NCI-H2107 treated with DMSO at 0.1 percent for 48 hours (cell line): ENCODE data around the gene ZDHHC24.
"Not testable (repeated sequence)": the region's sequence is repeated elsewhere in the genome, so short reads cannot be mapped to it uniquely, and the experiment has no call there.

ENCODE experiments used
- DNase-seq: peaks from one replicate; lab custom pipeline; 2025; ENCODE audit not compliant: unreplicated experiment; lab: John Stamatoyannopoulos, UW

ZDHHC24 gene

GRCh38 chr11:66545701-66546367 lies at the start of gene ZDHHC24:
ZDHHC24 (minus strand) TSS chr11:66546048; CDS start chr11:66546003, 45 bp downstream.
- DNase-seq: peak; percentile 88

GRCh38 chr11:66595245-66595904 lies 49.5 kb upstream of the ZDHHC24 start:
- no peak for DNase-seq

- DNase-seq: no peak
Observed at GRCh38 chr11:66593650-66594049, 47.8 kb upstream of the ZDHHC24 start.

GRCh38 chr11:66593303-66593635 lies 47.4 kb upstream of the ZDHHC24 start:
- DNase-seq: no peak

- peak; percentile 80 for DNase-seq
Observed at GRCh38 chr11:66592457-66593302, 46.8 kb upstream of the ZDHHC24 start, which contains the start of the genes CCDC87 and CCS. CCDC87 (minus strand) TSS chr11:66593063; CDS start chr11:66593015, 48 bp downstream. CCS (plus strand) TSS chr11:66593185; CDS start chr11:66593262, 77 bp downstream.

- no peak for DNase-seq
Observed at GRCh38 chr11:66591175-66591574, 45.3 kb upstream of the ZDHHC24 start.

GRCh38 chr11:66589996-66590675 lies 44.3 kb upstream of the ZDHHC24 start:
- DNase-seq: no peak

GRCh38 chr11:66589315-66589714 lies 43.5 kb upstream of the ZDHHC24 start:
- DNase-seq: not testable (repeated sequence)

GRCh38 chr11:66586136-66586535 lies 40.3 kb upstream of the ZDHHC24 start:
- no peak for DNase-seq

- DNase-seq: not testable (repeated sequence)
Observed at GRCh38 chr11:66585447-66585846, 39.6 kb upstream of the ZDHHC24 start.

- not testable (repeated sequence) for DNase-seq
Observed at GRCh38 chr11:66582565-66583147, 36.8 kb upstream of the ZDHHC24 start.

- DNase-seq: no peak
Observed at GRCh38 chr11:66581261-66581660, 35.4 kb upstream of the ZDHHC24 start.

- no peak for DNase-seq
Observed at GRCh38 chr11:66580803-66581202, 35.0 kb upstream of the ZDHHC24 start.

- peak; percentile 11 for DNase-seq
Observed at GRCh38 chr11:66579017-66579606, 33.3 kb upstream of the ZDHHC24 start.

- DNase-seq: no peak
Observed at GRCh38 chr11:66570850-66571180, 25.0 kb upstream of the ZDHHC24 start.

GRCh38 chr11:66570079-66570849 lies 24.4 kb upstream of the ZDHHC24 start:
- DNase-seq: no peak

- no peak for DNase-seq
Observed at GRCh38 chr11:66569076-66569475, 23.2 kb upstream of the ZDHHC24 start.

- peak; percentile 42 for DNase-seq
Observed at GRCh38 chr11:66568124-66568916, 22.5 kb upstream of the ZDHHC24 start, which contains the start of gene CTSF. CTSF (minus strand) TSS chr11:66568606; CDS start chr11:66568486, 120 bp downstream.

GRCh38 chr11:66567787-66568123 lies 21.9 kb upstream of the ZDHHC24 start:
- no peak for DNase-seq
